Stomach smooth muscle (tissue), 2 donors: ENCODE data around the gene EGR2.

ENCODE experiments used
- H3K27ac ChIP-seq: one replicate; pipeline ENCODE4 v1.7.0; 2013; ENCODE audit warnings: mild to moderate bottlenecking, low read length, inconsistent platforms
- H3K27me3 ChIP-seq, 2 donors: one replicate each; pipeline ENCODE4 v1.7.0; 2013; ENCODE audit warnings: low read length in 2 of 2; ENCODE audit not compliant: insufficient read depth in 2 of 2, control insufficient read depth in 1 of 2
- H3K36me3 ChIP-seq, 2 donors: one replicate each; pipeline ENCODE4 v1.7.0; 2013; ENCODE audit warnings: low read length in 2 of 2; ENCODE audit not compliant: control insufficient read depth in 2 of 2, insufficient read depth in 2 of 2
- H3K4me1 ChIP-seq: one replicate; pipeline ENCODE4 v1.7.0; 2013; ENCODE audit warnings: low read length; ENCODE audit not compliant: control insufficient read depth, insufficient read depth
- H3K4me3 ChIP-seq, 2 donors: one replicate each; pipeline ENCODE4 v1.7.0; 2013; ENCODE audit warnings: low read length in 2 of 2
- H3K9ac ChIP-seq, 2 donors: one replicate each; pipeline ENCODE4 v1.7.0; 2013; ENCODE audit warnings: low read length in 2 of 2, mild to moderate bottlenecking in 1 of 2
- H3K9me3 ChIP-seq, 2 donors: one replicate each; pipeline ENCODE4 v1.7.0; 2013; ENCODE audit warnings: low read length in 2 of 2; ENCODE audit not compliant: control insufficient read depth in 2 of 2
- donor health status: healthy.
- donor health status: Pancreatic carcinoma.

EGR2 gene

GRCh38 chr10:62816331-62817120, at the start of gene EGR2:
Gene EGR2, minus strand, starts transcription at chr10:62816366. Its CDS starts 337 bp downstream, at chr10:62816029.
- Histone ChIP-seq H3K9me3 (no peaks in the 10 kb centered on the region), H3K9ac (peak within 1 kb of the TSS; percentile 58 to 87), H3K4me1 (peaks cover 39% of the 10 kb centered on the region), H3K27ac (peak within 1 kb of the TSS; percentile 64), H3K27me3 (peaks cover 34 to 44% of the 10 kb centered on the region in 2 donors), H3K4me3 (peak within 1 kb of the TSS; percentile 78 to 97), H3K36me3 (peaks cover 0 to 2% of the 10 kb centered on the region in 2 donors)

GRCh38 chr10:62862447-62862846, 46.3 kb upstream of the EGR2 start:
- Histone ChIP-seq H3K9ac (no peak overlapping the region), H3K27me3 (no peaks in the 10 kb centered on the region), H3K27ac (no peak overlapping the region), H3K36me3 (no peaks in the 10 kb centered on the region), H3K4me3 (no peak overlapping the region), H3K9me3 (no peaks in the 10 kb centered on the region), H3K4me1 (no peaks in the 10 kb centered on the region)

GRCh38 chr10:62861507-62861906, 45.3 kb upstream of the EGR2 start:
- H3K27me3 ChIP-seq = no peaks in the 10 kb centered on the region
- no peaks in the 10 kb centered on the region for H3K36me3 ChIP-seq
- no peak overlapping the region for H3K27ac ChIP-seq
- H3K4me3 ChIP-seq = no peak overlapping the region
- H3K4me1 ChIP-seq = no peaks in the 10 kb centered on the region
- H3K9ac ChIP-seq = no peak overlapping the region
- H3K9me3 ChIP-seq = no peaks in the 10 kb centered on the region

DNA sequence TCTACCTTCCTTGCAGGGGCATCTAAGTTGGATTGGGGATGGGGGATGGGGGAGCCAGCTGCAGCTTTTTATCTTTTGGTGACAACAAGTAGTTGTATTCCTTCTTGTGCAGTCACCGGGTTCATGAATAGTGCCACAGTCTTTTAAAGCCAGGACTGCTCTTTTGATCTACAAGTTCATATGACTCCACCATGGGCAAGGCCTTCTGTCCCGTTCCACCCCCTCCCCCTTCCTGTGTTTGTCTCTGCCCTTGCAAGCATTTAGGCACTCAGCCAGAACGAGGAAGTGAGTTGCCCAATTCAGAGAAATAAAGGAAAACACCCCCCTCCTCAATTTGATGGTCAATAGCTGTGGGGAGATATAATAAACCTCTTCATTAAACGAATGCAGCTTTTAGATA, 44.8 kb upstream of the EGR2 start:
- Histone ChIP-seq H3K9me3 (no peaks in the 10 kb centered on the region), H3K27ac (no peak overlapping the region), H3K4me3 (no peak overlapping the region), H3K9ac (no peak overlapping the region), H3K27me3 (no peaks in the 10 kb centered on the region), H3K4me1 (no peaks in the 10 kb centered on the region), H3K36me3 (no peaks in the 10 kb centered on the region)

- Histone ChIP-seq H3K27me3 (no peaks in the 10 kb centered on the region), H3K36me3 (no peaks in the 10 kb centered on the region), H3K27ac (no peak overlapping the region), H3K4me1 (no peaks in the 10 kb centered on the region), H3K9ac (no peak overlapping the region), H3K9me3 (no peaks in the 10 kb centered on the region), H3K4me3 (no peak overlapping the region)
These were observed 42.2 kb upstream of the EGR2 start for GRCh38 chr10:62858364-62858763.

DNA sequence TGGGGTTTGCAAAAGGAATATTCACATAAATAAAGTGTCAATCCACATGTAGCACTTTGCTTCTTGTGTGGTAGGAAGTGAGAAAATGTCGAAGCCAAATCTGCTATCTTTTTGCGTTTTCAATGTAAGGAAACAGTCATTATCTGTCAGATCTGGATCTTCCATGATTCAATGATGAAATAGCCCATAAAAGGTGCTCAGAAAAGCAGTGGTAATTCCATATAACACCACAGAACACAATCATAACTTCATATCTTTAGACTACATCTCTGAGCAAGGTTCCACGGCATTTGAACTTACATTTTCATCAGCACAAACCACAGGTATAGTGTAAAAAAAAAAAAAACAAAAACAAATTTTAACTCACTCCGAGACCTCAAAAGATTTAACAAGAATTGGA, 39.9 kb upstream of the EGR2 start:
- Histone ChIP-seq H3K27me3 (no peaks in the 10 kb centered on the region), H3K9ac (no peak overlapping the region), H3K4me3 (no peak overlapping the region), H3K4me1 (no peaks in the 10 kb centered on the region), H3K36me3 (no peaks in the 10 kb centered on the region), H3K27ac (no peak overlapping the region), H3K9me3 (no peaks in the 10 kb centered on the region)

DNA sequence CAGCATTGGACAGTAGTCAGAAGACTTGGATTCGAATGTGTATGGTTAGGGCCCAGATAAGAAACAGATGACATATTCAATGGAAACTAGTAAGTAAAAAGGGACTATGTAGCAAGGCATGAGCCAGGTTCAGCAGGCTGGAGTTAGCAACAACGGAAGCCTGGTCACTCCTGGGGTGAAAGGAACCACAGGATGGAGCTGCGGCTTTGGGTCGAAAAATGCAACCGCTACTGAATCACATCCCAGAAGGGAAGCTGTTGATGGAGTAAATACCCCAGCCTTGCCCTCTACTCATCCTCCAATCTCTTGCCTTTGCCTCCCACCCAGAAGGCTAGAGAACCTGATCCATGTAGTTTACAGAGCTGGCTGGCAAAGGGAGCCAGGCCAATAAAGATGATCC, 37.5 kb upstream of the EGR2 start:
- Histone ChIP-seq H3K9ac (no peak overlapping the region), H3K27ac (no peak overlapping the region), H3K27me3 (no peaks in the 10 kb centered on the region)

DNA sequence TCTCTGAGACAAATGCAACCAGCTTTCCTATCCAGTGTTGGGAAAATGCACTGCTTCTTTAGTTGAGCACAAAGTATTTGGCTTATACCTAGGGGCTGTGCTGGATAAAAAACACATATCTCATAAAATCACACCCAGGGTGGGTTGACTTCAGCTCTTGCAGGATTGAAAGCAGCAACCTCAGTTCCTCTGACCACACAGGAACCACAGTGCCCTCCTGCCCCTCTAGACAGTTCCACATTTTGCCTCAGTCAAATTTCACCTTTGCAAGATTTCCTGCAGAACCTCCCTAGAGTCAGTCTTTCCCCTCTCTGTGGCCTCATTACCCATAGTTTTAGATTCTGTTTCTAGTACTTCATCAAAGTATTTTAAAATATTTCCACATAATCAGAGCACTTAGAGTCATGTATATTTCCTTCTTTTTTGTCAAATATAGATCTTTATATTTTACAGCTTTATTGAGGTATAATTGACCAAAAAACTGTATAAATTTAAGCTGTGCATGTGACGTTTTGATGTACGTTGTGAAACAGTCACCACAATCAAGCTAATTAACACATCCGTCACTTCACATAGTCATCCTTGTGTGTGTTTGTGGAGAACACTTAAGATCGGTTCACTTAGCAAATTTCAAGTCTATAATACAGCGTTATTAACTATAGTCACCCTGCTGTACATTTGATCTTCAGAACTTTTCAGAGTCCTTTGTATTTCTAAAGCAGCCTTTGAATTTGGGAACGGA, 37.0 kb upstream of the EGR2 start:
- no peak overlapping the region for H3K27ac ChIP-seq
- H3K36me3 ChIP-seq = no peaks in the 10 kb centered on the region
- no peaks in the 10 kb centered on the region for H3K9me3 ChIP-seq
- H3K4me1 ChIP-seq = no peaks in the 10 kb centered on the region
- H3K27me3 ChIP-seq = no peaks in the 10 kb centered on the region
- no peak overlapping the region for H3K9ac ChIP-seq
- H3K4me3 ChIP-seq = no peak overlapping the region

More for the DNA sequence above, 37.5 kb upstream of the EGR2 start:
- H3K9me3 ChIP-seq = no peaks in the 10 kb centered on the region
- no peak overlapping the region for H3K4me3 ChIP-seq
- no peaks in the 10 kb centered on the region for H3K36me3 ChIP-seq
- no peaks in the 10 kb centered on the region for H3K4me1 ChIP-seq

- Histone ChIP-seq H3K9ac (no peak overlapping the region), H3K9me3 (peaks cover 7% of the 10 kb centered on the region in 2 donors), H3K27ac (no peak overlapping the region), H3K4me3 (no peak overlapping the region), H3K36me3 (no peaks in the 10 kb centered on the region), H3K4me1 (no peaks in the 10 kb centered on the region), H3K27me3 (no peaks in the 10 kb centered on the region)
These were observed 35.3 kb upstream of the EGR2 start for GRCh38 chr10:62851442-62851841.

- no peaks in the 10 kb centered on the region for H3K36me3 ChIP-seq
- no peak overlapping the region for H3K4me3 ChIP-seq
- no peaks in the 10 kb centered on the region for H3K4me1 ChIP-seq
- no peak overlapping the region for H3K27ac ChIP-seq
- H3K9me3 ChIP-seq = peaks cover 7% of the 10 kb centered on the region in 2 donors
- H3K9ac ChIP-seq = no peak overlapping the region
- H3K27me3 ChIP-seq = no peaks in the 10 kb centered on the region
These were observed 34.5 kb upstream of the EGR2 start for GRCh38 chr10:62850646-62851045.

- Histone ChIP-seq H3K36me3 (no peaks in the 10 kb centered on the region), H3K27me3 (no peaks in the 10 kb centered on the region), H3K4me1 (no peaks in the 10 kb centered on the region), H3K4me3 (no peak overlapping the region), H3K9me3 (peaks cover 7% of the 10 kb centered on the region in 2 donors), H3K9ac (no peak overlapping the region), H3K27ac (no peak overlapping the region)
These were observed 31.3 kb upstream of the EGR2 start for GRCh38 chr10:62847433-62847832.
